Measurements from ENCODE around the gene GAB1. TPM values are rescaled to one million over a fixed set of nuclear protein-coding genes. Genes with fewer than 3 reads are reported as not detected.

The GAB1 gene
- total and polyA plus RNA-seq, 12 donors = 4.1 to 58.2 (median 29.0) TPM

GRCh38 chr4:143489106-143489505 is 152.4 kb downstream of the GAB1 start:
- WGBS, 4 donors = 91 to 98% (median 96%) methylated on average over 2 of the region's 2 CpGs

DNA sequence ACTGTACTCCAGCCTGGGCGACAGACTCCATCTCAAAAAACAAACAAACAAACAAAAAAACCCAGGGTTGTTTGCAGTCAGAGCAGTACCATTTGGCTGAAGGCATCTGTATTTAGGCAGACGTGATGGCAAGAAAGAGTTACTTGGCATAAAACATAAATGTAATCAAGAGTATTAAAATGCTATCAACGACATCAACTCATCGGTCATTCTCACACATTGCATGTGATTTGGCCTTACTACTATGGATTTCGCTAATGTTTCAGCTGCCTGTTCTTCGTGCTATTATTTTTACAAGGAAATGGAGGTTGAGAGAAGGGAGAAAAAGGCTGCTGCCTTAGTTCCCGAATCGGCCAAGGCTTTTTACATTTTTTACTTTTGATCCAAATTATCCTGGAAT is 161.3 kb downstream of the GAB1 start:
- no peaks in the 10 kb centered on the region for H3K36me3 ChIP-seq (replicated peaks in 1 of 2)
- no peak for TF ChIP-seq CTCF (IDR thresholded peaks at IDR 0.05)
- TF ChIP-seq POLR2A (IDR thresholded peaks at IDR 0.05) = no peak
- H3K27me3 ChIP-seq = no peaks in the 10 kb centered on the region
- DNase-seq = no peak
- intact Hi-C loops (cut with DNase I) = no loop called here
- H3K9me3 ChIP-seq (replicated peaks in 1 of 3) = no peaks in the 10 kb centered on the region
- no peak overlapping the region for H3K4me3 ChIP-seq
- H3K4me1 ChIP-seq (replicated peaks in 1 of 2) = no peaks in the 10 kb centered on the region
- no peak overlapping the region for H3K27ac ChIP-seq
- WGBS, 4 donors = 79 to 81% (median 80%) methylated on average over 8 of the region's 8 CpGs

More at GRCh38 chr4:143489106-143489505, 152.4 kb downstream of the GAB1 start:
- DNase-seq = no peak
- no peak for TF ChIP-seq CTCF (IDR thresholded peaks at IDR 0.05)
- TF ChIP-seq POLR2A (IDR thresholded peaks at IDR 0.05) = no peak
- Histone ChIP-seq H3K4me1 (replicated peaks in 1 of 2) (no peaks in the 10 kb centered on the region), H3K9me3 (replicated peaks in 1 of 3) (no peaks in the 10 kb centered on the region), H3K27ac (no peak overlapping the region), H3K27me3 (no peaks in the 10 kb centered on the region), H3K36me3 (replicated peaks in 1 of 2) (no peaks in the 10 kb centered on the region), H3K4me3 (no peak overlapping the region)
- intact Hi-C loops (cut with DNase I) = no loop called here

GRCh38 chr4:143502231-143502630 is 165.6 kb downstream of the GAB1 start:
- H3K4me1 ChIP-seq (replicated peaks in 1 of 2) = peaks cover 4 to 11% of the 10 kb centered on the region in 2 donors
- no peak overlapping the region for H3K4me3 ChIP-seq
- no peaks in the 10 kb centered on the region for H3K9me3 ChIP-seq (replicated peaks in 1 of 3)
- no peak for TF ChIP-seq CTCF (IDR thresholded peaks at IDR 0.05)
- no peak for TF ChIP-seq POLR2A (IDR thresholded peaks at IDR 0.05)
- no peak for DNase-seq
- intact Hi-C loops (cut with DNase I) = no loop called here
- 67 to 91% (median 78%) methylated on average over 1 of the region's 1 CpG for WGBS, 4 donors
- no peaks in the 10 kb centered on the region for H3K27me3 ChIP-seq
- no peaks in the 10 kb centered on the region for H3K36me3 ChIP-seq (replicated peaks in 1 of 2)
- no peak overlapping the region for H3K27ac ChIP-seq

- no peak overlapping the region for H3K27ac ChIP-seq
- H3K36me3 ChIP-seq (replicated peaks in 1 of 2) = no peaks in the 10 kb centered on the region
- peaks cover 4 to 11% of the 10 kb centered on the region in 2 donors for H3K4me1 ChIP-seq (replicated peaks in 1 of 2)
- H3K9me3 ChIP-seq (replicated peaks in 1 of 3) = no peaks in the 10 kb centered on the region
- intact Hi-C loops (cut with DNase I) = no loop called here
- WGBS, 4 donors = 94 to 96% (median 95%) methylated on average over 1 of the region's 1 CpG
- TF ChIP-seq POLR2A (IDR thresholded peaks at IDR 0.05) (no peak), CTCF (IDR thresholded peaks at IDR 0.05) (no peak)
- H3K27me3 ChIP-seq = no peaks in the 10 kb centered on the region
- no peak for DNase-seq
- H3K4me3 ChIP-seq = no peak overlapping the region
Observed at GRCh38 chr4:143506031-143506430, 169.4 kb downstream of the GAB1 start.
